CD4-positive, alpha-beta T cell treated with Interleukin-1 beta for 1 hour (primary cell): Measurements from ENCODE around the gene CD247.
"Not testable (repeated sequence)": the region's sequence is repeated elsewhere in the genome, so short reads cannot be mapped to it uniquely, and the experiment has no call there.

Source experiments
- DNase-seq, 2 donors: peaks; one replicate each; pipeline ENCODE4 v3.0.0-alpha.2; 2020 to 2022

Gene CD247

GRCh38 chr1:167518331-167518700 is at the start of gene CD247:
TSS of gene CD247 (minus strand) at chr1:167518529. CDS start at chr1:167518465, 64 bp downstream.
- DNase-seq, result peak; percentile 81 to 85

GRCh38 chr1:167567663-167568062 is 49.3 kb upstream of the CD247 start:
- no peak for DNase-seq

GRCh38 chr1:167566766-167567165 is 48.4 kb upstream of the CD247 start:
- DNase-seq, result no peak

DNA sequence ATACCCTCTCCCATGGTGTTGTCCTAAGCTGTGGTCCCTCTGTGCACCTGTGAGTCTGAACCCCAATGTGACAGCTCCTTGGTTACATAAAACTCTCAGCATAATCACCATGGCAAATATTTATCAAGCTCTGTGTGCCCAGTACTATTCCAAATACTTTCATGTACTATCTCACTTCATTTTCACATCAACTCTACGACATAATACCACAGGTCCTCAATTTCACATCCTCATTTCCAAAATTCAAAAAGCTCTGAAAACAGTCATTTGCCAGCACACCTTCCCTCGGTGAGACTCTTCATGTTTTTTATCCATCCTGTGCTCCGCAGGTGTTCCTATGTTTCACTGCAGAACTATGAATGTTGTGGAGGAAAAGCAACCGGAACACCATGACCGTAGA is 47.6 kb upstream of the CD247 start:
- DNase-seq, result no peak

- DNase-seq, result no peak
Observed at GRCh38 chr1:167564612-167565270, 46.4 kb upstream of the CD247 start.

- DNase-seq, result peak in 1 of 2 donors; percentile 56
Observed at GRCh38 chr1:167563579-167564246, 45.4 kb upstream of the CD247 start.

DNA sequence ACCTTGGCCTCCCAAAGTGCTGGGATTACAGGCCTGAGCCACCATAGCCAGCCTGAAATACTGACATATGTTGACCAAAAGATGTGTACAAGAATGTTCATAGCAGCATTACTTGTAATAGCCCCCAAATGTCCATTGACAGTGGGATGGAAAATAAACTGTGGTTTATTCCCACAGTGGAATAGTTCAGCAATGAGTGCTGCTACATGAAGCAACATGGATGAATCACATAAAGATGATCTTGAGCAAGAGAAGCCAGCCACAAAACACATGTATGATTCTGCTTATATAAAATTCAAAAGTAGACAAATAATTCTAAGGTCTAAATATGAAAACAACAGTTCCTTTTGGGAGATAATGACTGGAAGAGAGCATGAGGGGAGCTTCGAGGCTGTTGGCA is 44.4 kb upstream of the CD247 start:
- DNase-seq, result no peak

GRCh38 chr1:167561753-167562152 is 43.4 kb upstream of the CD247 start:
- DNase-seq, result no peak

DNA sequence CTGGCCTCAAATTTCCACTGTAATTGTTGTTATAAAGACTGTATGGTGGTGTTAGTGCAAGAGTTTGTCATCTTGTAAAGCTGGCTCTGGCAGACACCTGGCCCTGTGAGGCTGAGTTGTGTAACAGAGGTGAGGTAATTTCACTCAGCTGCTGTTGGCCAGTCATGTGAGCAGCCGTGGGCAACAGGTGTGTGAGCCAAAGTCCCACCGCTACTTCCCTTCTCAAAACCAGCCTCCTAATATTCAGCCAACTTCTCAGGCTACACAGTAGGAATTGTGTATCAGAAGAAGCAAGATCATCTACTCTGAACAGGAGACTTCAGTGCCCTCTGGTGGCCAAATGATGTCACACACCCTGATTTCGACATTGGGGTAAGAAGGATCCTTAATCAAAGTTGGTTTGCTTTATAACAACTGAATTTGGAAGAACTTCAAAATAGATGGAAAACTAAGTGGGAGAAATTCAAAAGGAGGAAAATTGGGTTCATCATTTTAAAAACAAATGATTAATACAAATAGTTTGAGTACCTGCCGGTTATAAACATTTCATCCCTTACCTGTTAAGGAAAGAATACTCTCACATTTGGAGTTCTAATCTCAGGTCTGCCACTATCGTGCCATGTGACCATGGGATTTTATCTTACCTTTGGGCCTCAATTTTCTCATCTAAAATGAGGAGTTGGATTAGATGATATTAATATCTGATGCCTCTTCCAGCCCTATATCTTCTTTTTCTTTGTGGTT is 37.8 kb upstream of the CD247 start:
- DNase-seq, result peak; percentile 74 to 79

- not testable (repeated sequence) for DNase-seq
Observed at GRCh38 chr1:167555072-167555471, 36.7 kb upstream of the CD247 start.

DNA sequence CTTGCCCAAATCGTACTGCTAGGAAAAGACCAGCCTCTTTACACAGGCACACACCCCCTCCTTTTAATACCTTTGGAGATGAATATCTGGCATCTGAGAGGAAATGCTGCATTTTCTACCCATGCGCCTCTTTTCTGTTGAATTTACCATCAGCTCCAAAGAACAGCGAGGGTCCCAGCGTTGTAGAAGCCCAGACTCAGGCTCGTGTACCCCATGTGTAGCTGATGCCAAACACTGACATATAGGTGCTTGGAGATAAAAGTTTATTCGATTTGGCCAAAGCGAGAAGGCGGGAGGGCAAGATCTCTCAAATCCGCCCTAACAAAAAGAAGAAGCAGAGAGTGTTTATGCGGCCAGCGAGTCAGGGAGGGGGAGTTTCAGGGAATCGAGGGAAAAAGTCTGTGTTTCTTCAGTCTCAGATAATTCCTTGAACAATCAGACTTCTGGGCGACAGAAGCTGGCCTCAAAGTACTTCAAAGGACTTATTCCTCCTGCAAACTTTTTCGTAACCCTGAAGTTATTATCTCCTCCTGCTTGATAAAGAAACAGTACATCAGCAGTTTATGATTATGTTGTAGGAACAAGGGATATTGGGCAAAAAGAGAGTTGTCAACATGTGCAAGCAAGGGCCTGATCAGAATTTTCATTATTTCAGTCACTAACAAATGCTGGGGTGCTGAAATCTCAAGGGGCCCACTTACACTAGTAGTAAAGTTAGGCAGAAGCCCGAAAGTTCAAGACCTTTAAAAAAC is 35.9 kb upstream of the CD247 start:
- DNase-seq, result no peak

DNA sequence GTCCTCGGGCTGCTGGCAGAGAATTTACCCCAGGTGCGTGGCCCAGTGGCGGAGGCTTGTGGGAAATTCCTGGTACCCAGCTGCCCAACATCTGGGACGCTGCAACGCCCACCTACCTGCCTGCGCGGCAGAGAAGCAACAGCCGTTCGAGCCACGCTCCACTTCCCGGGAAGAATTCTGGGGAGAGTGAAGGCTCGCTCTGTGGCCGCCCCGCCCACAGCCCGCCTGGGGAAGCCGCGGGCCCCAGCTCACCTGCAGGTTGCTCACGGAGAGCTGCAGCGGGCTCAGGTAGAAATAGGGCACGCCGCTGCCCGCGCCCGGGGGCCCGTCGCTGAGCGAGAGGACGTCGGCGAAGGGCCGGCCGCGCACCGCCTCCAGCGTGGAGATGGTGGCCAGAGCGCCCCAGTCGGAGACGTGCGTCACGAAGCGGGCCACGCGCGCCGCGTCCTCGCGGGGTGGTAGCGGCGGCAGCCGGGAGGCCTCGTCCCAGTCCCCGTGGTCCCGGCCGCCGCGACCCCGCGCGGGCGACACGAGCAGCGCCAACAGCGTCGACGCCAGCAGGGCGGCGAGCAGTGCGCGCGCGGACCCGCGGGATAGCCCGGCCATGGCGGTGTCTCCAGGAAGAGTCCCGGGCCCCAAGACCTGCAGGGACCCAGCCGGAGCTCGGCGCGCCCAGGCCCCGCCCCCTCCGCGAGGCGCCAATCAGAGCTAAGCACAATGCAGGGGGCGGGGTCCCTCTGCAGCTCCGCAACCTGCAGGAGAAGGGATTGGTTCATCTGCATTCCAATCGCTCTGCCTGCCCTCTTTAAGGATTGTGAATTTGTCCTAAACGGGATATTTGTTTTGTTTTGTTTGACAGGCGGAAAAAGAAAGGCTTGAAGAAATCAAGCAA is 35.1 kb upstream of the CD247 start, which contains the start of gene CREG1:
Gene CREG1 (minus strand): TSS at position 627 of the 892 bp plus-strand sequence.
- peak; percentile 89 to 90 for DNase-seq

- DNase-seq, result no peak
Observed at GRCh38 chr1:167551362-167551761, 33.0 kb upstream of the CD247 start.

- no peak for DNase-seq
Observed at GRCh38 chr1:167548059-167548932, 30.0 kb upstream of the CD247 start.

GRCh38 chr1:167546935-167547334 is 28.6 kb upstream of the CD247 start:
- no peak for DNase-seq

- DNase-seq, result no peak
Observed at GRCh38 chr1:167545349-167545748, 27.0 kb upstream of the CD247 start.

- no peak for DNase-seq
Observed at GRCh38 chr1:167544447-167545093, 26.2 kb upstream of the CD247 start.

DNA sequence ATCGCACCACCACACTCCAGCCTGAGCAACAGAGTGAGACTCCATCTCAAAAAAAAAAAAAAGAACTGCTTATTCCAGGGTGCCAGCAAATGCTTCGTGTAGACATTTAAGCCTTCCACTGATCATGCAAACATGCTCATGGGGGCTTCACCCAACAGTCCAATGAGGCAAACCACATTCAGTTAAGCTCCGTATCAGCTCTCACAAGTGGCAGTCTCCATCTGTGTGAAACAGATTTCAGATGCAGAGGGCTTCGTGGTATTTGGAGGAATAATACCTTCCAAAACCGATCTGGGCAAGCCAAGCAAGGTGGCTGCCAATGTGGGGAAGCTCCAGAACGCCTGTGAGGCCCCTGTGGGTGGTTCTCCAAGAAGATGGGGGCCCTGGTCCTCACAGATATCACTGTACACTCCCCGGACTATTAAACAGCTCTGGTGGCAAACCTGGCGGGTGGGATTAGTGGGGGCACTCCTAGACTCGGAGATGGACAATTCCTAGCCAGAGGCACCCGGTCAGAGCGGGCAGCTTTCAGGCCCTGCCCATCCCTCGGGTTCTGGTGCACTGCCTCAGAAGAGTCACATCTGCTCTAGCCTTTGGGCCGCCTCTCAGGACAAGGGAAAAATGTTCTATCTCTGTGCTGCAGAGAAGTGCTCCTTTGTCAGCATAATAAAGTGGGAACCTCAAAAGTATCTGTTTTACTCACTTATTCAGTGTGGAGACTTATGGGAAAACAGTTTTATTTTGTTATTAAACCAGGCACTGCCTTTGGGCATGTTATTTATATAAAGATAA is 25.1 kb upstream of the CD247 start:
- no peak for DNase-seq
